ENCODE data around the gene PIK3AP1.

Gene PIK3AP1

GRCh38 chr10:96678725-96679124, 41.6 kb downstream of the PIK3AP1 start:
- no peak overlapping the region for H3K4me3 ChIP-seq (ENCODE audit: low read depth, low read length)
- no peak for TF ChIP-seq CTCF (IDR thresholded peaks at IDR 0.05; ENCODE audit: low read depth, low read length)
- H3K27ac ChIP-seq = no peak overlapping the region
- no peaks in the 10 kb centered on the region for H3K9me3 ChIP-seq (ENCODE audit: severe bottlenecking)
- no peak for DNase-seq
- H3K27me3 ChIP-seq (ENCODE audit: insufficient read depth, low read depth, severe bottlenecking) = peaks cover 4% of the 10 kb centered on the region
- H3K36me3 ChIP-seq = no peaks in the 10 kb centered on the region

DNA sequence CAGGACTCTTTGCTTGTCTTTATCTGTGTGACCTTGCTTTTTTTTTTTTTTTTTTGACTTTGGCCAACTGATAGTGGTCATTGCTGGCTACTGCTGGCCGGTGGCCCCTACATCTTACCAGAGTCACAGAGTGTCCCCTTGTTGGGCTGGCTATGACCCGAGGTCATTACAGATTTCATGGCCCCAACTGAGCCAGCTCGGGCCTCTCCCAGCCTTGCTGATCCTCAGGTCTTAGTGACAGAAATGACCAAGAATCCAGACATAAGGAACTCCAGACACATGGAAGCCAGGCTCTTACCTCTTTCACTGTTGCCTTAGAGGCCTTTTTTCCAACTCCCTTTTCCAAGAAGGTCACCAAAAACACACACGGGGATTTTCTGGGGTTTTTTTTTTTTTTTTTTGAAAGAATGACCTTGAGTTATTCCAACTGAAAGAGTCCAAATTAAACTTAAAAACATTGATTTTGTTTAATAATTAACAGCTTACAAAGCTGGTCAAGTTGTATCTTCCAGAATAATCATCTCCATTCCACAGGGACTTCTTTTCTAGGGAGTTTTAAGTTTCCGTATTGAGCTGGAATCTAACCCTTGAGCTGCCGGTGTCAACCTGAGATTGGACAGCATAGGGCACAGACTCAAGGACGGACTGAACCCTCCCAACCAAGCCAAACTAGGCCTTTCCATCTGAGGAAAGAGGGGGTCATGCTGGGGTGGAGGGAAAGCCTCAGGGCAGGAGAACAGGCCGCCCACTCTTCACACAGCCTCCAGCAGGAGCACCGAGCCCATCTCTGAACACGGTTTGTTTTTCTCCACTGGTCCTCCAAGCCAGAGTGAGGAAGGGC, 43.8 kb downstream of the PIK3AP1 start:
- no peak for DNase-seq
- no peaks in the 10 kb centered on the region for H3K9me3 ChIP-seq (ENCODE audit: severe bottlenecking)
- no peaks in the 10 kb centered on the region for H3K36me3 ChIP-seq
- no peak for TF ChIP-seq CTCF (IDR thresholded peaks at IDR 0.05; ENCODE audit: low read depth, low read length)
- H3K4me3 ChIP-seq (ENCODE audit: low read depth, low read length) = no peak overlapping the region
- no peak overlapping the region for H3K27ac ChIP-seq
- peaks cover 4% of the 10 kb centered on the region for H3K27me3 ChIP-seq (ENCODE audit: insufficient read depth, low read depth, severe bottlenecking)

DNA sequence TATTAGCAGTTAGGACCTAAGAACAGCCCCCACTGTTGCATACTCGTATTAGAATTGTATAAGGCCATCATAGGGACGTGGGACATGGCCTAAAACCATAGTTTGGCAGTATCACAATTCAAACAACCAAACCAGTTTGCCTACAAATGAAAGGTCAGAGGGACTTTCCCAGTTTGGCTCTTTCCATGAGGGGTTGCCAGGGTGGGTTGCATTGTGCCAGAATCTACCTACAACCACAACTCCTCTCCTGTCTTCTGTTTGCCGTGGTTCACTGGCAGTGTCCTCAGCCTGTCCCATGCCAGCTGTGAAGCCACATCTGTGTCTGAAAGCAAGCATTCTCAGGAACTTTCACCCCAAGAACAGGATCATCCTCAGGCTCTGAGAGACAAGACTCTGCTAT, 44.5 kb downstream of the PIK3AP1 start:
- H3K36me3 ChIP-seq = no peaks in the 10 kb centered on the region
- H3K9me3 ChIP-seq (ENCODE audit: severe bottlenecking) = no peaks in the 10 kb centered on the region
- no peak for DNase-seq
- no peak overlapping the region for H3K4me3 ChIP-seq (ENCODE audit: low read depth, low read length)
- no peak for TF ChIP-seq CTCF (IDR thresholded peaks at IDR 0.05; ENCODE audit: low read depth, low read length)
- H3K27ac ChIP-seq = no peak overlapping the region
- H3K27me3 ChIP-seq (ENCODE audit: insufficient read depth, low read depth, severe bottlenecking) = no peaks in the 10 kb centered on the region

GRCh38 chr10:96673318-96674099, 46.8 kb downstream of the PIK3AP1 start:
- no peak overlapping the region for H3K4me3 ChIP-seq (ENCODE audit: low read depth, low read length)

DNA sequence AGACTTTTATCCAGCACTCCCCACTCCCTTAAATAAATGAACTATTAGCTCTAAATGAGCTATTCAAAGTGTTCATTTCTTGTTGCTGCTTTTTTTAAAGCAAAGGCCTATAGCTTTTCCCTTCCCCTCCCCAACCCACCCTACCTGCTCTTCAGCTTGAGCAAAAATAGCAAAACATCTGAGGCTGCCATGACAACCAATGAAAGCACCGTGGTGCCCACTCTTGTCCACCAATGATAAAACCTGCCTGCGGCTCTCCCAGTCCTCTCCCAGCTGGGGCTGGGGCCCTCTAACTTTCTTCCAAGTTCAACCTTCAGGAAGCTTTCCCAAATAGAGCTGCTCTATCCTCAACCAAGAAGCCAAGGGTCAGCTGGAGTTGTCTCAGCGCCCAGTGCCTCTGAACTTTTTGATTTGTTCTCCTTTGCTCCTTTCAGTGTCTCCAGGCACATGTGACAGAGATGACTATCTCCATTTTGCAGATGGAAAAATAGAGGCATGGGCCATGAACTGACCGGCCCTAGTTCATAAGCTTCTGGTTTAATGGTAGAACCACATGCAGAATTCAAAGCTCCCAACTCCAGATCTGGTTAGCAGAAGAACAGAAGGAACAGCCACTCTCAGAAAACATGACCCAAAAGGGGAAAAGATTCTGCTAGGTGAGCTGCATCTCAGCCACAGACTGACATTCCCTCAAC, 47.7 kb downstream of the PIK3AP1 start:
- DNase-seq = no peak
- no peak overlapping the region for H3K4me3 ChIP-seq (ENCODE audit: low read depth, low read length)
- no peaks in the 10 kb centered on the region for H3K9me3 ChIP-seq (ENCODE audit: severe bottlenecking)
- H3K27ac ChIP-seq = no peak overlapping the region
- no peak for TF ChIP-seq CTCF (IDR thresholded peaks at IDR 0.05; ENCODE audit: low read depth, low read length)
- H3K27me3 ChIP-seq (ENCODE audit: insufficient read depth, low read depth, severe bottlenecking) = no peaks in the 10 kb centered on the region
- H3K36me3 ChIP-seq = no peaks in the 10 kb centered on the region

More at GRCh38 chr10:96673318-96674099, 46.8 kb downstream of the PIK3AP1 start:
- H3K27ac ChIP-seq = no peak overlapping the region
- no peak for DNase-seq
- no peaks in the 10 kb centered on the region for H3K36me3 ChIP-seq
- no peaks in the 10 kb centered on the region for H3K9me3 ChIP-seq (ENCODE audit: severe bottlenecking)
- H3K27me3 ChIP-seq (ENCODE audit: insufficient read depth, low read depth, severe bottlenecking) = no peaks in the 10 kb centered on the region
- no peak for TF ChIP-seq CTCF (IDR thresholded peaks at IDR 0.05; ENCODE audit: low read depth, low read length)

All from WERI-Rb-1 (cell line).